ENCODE data around the gene ROBO2. TPM values are rescaled to one million over a fixed set of nuclear protein-coding genes. Genes with fewer than 3 reads are reported as not detected.

ROBO2 gene
- total and polyA plus RNA-seq, 8 donors: 0.65 to 4.3 (median 1.6) TPM

GRCh38 chr3:77500721-77501120 is 460.8 kb downstream of the ROBO2 start:
- Histone ChIP-seq H3K27me3 (no peaks in the 10 kb centered on the region), H3K9me3 (no peaks in the 10 kb centered on the region), H3K36me3 (no peaks in the 10 kb centered on the region), H3K4me1 (no peaks in the 10 kb centered on the region), H3K27ac (no peak overlapping the region), H3K4me3 (no peak overlapping the region)
- ATAC-seq (no peak), DNase-seq (no peak), FAIRE-seq (no peak)
- TF ChIP-seq, protein P1, sequence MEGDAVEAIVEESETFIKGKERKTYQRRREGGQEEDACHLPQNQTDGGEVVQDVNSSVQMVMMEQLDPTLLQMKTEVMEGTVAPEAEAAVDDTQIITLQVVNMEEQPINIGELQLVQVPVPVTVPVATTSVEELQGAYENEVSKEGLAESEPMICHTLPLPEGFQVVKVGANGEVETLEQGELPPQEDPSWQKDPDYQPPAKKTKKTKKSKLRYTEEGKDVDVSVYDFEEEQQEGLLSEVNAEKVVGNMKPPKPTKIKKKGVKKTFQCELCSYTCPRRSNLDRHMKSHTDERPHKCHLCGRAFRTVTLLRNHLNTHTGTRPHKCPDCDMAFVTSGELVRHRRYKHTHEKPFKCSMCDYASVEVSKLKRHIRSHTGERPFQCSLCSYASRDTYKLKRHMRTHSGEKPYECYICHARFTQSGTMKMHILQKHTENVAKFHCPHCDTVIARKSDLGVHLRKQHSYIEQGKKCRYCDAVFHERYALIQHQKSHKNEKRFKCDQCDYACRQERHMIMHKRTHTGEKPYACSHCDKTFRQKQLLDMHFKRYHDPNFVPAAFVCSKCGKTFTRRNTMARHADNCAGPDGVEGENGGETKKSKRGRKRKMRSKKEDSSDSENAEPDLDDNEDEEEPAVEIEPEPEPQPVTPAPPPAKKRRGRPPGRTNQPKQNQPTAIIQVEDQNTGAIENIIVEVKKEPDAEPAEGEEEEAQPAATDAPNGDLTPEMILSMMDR (IDR thresholded peaks at IDR 0.05): no peak
- intact Hi-C loops (cut with DNase I): no loop called here
- 54 to 60% methylated on average over 2 of the region's 2 CpGs for WGBS, 2 donors

GRCh38 chr3:77506384-77506783 is 466.5 kb downstream of the ROBO2 start:
- Histone ChIP-seq H3K4me3 (no peak overlapping the region), H3K9me3 (no peaks in the 10 kb centered on the region), H3K27ac (no peak overlapping the region), H3K36me3 (no peaks in the 10 kb centered on the region), H3K27me3 (no peaks in the 10 kb centered on the region), H3K4me1 (no peaks in the 10 kb centered on the region)
- DNase-seq: no peak
- WGBS, 2 donors: 50 to 68% methylated on average over 5 of the region's 5 CpGs
- TF ChIP-seq, protein P1 (IDR thresholded peaks at IDR 0.05): no peak
- intact Hi-C loops (cut with DNase I): no loop called here
- FAIRE-seq: no peak
- ATAC-seq: no peak

GRCh38 chr3:77513542-77513941 is 473.6 kb downstream of the ROBO2 start:
- FAIRE-seq: no peak
- Histone ChIP-seq H3K9me3 (no peaks in the 10 kb centered on the region), H3K4me1 (no peaks in the 10 kb centered on the region), H3K27me3 (no peaks in the 10 kb centered on the region), H3K27ac (no peak overlapping the region), H3K4me3 (no peak overlapping the region), H3K36me3 (no peaks in the 10 kb centered on the region)
- TF ChIP-seq, protein P1 (IDR thresholded peaks at IDR 0.05): no peak
- peak in 2 of 4 donors; percentile 38 to 57 for ATAC-seq
- 4 to 6% methylated on average over 5 of the region's 5 CpGs for WGBS, 2 donors
- DNase-seq: no peak
- intact Hi-C loops (cut with DNase I): no loop called here

- intact Hi-C loops (cut with DNase I): no loop called here
Observed at GRCh38 chr3:77514766-77515165, 474.9 kb downstream of the ROBO2 start.

DNA sequence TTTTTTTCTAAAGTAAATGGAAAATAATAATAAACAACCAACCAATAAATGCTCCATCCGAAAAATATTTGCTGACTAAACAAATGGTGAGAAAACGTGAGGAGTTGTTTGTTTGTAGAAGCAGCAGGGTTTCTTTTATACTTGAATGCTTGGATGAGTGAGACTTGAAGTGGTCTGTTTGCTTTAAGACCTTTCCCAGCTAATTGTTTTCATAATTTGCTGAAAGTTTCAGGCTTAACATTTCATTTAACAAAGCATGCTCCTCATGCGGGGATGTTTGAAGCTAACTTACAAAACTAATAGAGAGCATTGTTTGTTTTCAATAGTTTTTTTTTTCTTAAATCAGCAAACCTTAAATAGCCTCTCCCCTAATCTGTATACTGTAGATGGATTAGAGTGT is 484.6 kb downstream of the ROBO2 start:
- Histone ChIP-seq H3K36me3 (no peaks in the 10 kb centered on the region), H3K27ac (no peak overlapping the region), H3K9me3 (no peaks in the 10 kb centered on the region), H3K4me1 (no peaks in the 10 kb centered on the region), H3K4me3 (no peak overlapping the region), H3K27me3 (no peaks in the 10 kb centered on the region)
- TF ChIP-seq, protein P1 (IDR thresholded peaks at IDR 0.05): no peak
- ATAC-seq (no peak), FAIRE-seq (no peak), DNase-seq (no peak)
- intact Hi-C loops (cut with DNase I): no loop called here
- WGBS, 2 donors: 28 to 35% methylated on average over 3 of the region's 3 CpGs

More at GRCh38 chr3:77514766-77515165, 474.9 kb downstream of the ROBO2 start:
- Histone ChIP-seq H3K4me1 (no peaks in the 10 kb centered on the region), H3K27me3 (no peaks in the 10 kb centered on the region), H3K4me3 (no peak overlapping the region), H3K9me3 (no peaks in the 10 kb centered on the region), H3K36me3 (no peaks in the 10 kb centered on the region), H3K27ac (no peak overlapping the region)
- no peak for DNase-seq
- ATAC-seq: no peak
- FAIRE-seq: no peak
- TF ChIP-seq, protein P1 (IDR thresholded peaks at IDR 0.05): no peak

Data from pancreas (tissue), 10 donors.